Adrenal gland (tissue), 5 donors: ENCODE data around the gene TCP11.

ENCODE experiments used
- CTCF ChIP-seq, 6 experiments: fragments of 450-650 bp in 4 of 6; fragments of 200-600 bp in 2 of 6; sonication (generic) in 1 of 6; IDR thresholded peaks; 1 replicate in 5 of 6; 2 replicates in 1 of 6; pipeline versions ENCODE4 v1.5.1 to v1.8.0; 2016 to 2021; ENCODE audit warnings: antibody characterized with exemption in 6 of 6, mild to moderate bottlenecking in 2 of 6, moderate library complexity in 1 of 6
- POLR2A ChIP-seq, 2 donors: fragments of 450-650 bp; IDR thresholded peaks; one replicate each; pipeline ENCODE4 v1.6.1; 2017; ENCODE audit warnings: antibody characterized with exemption in 2 of 2, mild to moderate bottlenecking in 2 of 2, moderate library complexity in 1 of 2
- donor health status: DM: no; HTN: no; CAD: no.

- TF ChIP-seq CTCF (IDR thresholded peaks at IDR 0.05), result no peak
- no peak for TF ChIP-seq POLR2A (IDR thresholded peaks at IDR 0.05)
These were observed 13.1 kb downstream of the TCP11 start for GRCh38 chr6:35128042-35128441.
